GM23338 (cell line): ENCODE measurements around the gene CHD5. TPM values are rescaled to one million over a fixed set of nuclear protein-coding genes. Genes with fewer than 3 reads are reported as not detected.

Experiments
- ATAC-seq: fragments of 200-7000 bp; cut with Tn5 transposase; 3 replicates; pipeline ENCODE4 v1.9.1; 2020
- DNase-seq: peaks from one replicate; pipeline ENCODE4 v3.0.0-alpha.2; 2015; ENCODE audit warnings: low spot score
- H2AFZ ChIP-seq: fragments of 200-600 bp; sonication (generic); 2 replicates; pipeline ENCODE4 v1.8.0; 2016; ENCODE audit warnings: antibody characterized with exemption, mild to moderate bottlenecking, moderate library complexity
- H3F3A ChIP-seq: fragments of 200-600 bp; sonication (generic); replicated peaks from 2 replicates; pipeline ENCODE4 v1.8.0; 2017; ENCODE audit warnings: antibody characterized with exemption, mixed run types, low read depth
- H3K27ac ChIP-seq: fragments of 200-600 bp; sonication (generic); 2 replicates; pipeline ENCODE4 v1.6.1; 2016; ENCODE audit warnings: low read depth
- H3K27me3 ChIP-seq: fragments of 200-600 bp; sonication (generic); 2 replicates; pipeline ENCODE4 v1.8.0; 2016; ENCODE audit warnings: mild to moderate bottlenecking, mixed run types, moderate library complexity; ENCODE audit not compliant: insufficient read depth
- H3K36me3 ChIP-seq: fragments of 200-600 bp; sonication (generic); 2 replicates; pipeline ENCODE4 v1.8.0; 2016; ENCODE audit warnings: mild to moderate bottlenecking; ENCODE audit not compliant: insufficient read depth
- H3K4me1 ChIP-seq: fragments of 200-600 bp; sonication (generic); 2 replicates; pipeline ENCODE4 v1.8.0; 2016; ENCODE audit warnings: mild to moderate bottlenecking, moderate library complexity; ENCODE audit not compliant: insufficient read depth
- H3K4me2 ChIP-seq: fragments of 200-600 bp; sonication (generic); 2 replicates; pipeline ENCODE4 v1.7.1; 2017; ENCODE audit warnings: mixed run types
- H3K4me3 ChIP-seq: fragments of 200-600 bp; sonication (generic); 2 replicates; pipeline ENCODE4 v1.6.1; 2016; ENCODE audit warnings: mixed run types
- H3K79me2 ChIP-seq: fragments of 200-600 bp; sonication (generic); replicated peaks from 2 replicates; pipeline ENCODE4 v1.8.0; 2017; ENCODE audit warnings: mild to moderate bottlenecking; ENCODE audit not compliant: insufficient read depth
- H3K9me2 ChIP-seq: fragments of 200-600 bp; sonication (generic); 2 replicates; pipeline ENCODE4 v1.8.0; 2017; ENCODE audit not compliant: insufficient read depth
- H4K20me1 ChIP-seq: fragments of 200-600 bp; sonication (generic); replicated peaks from 2 replicates; pipeline ENCODE4 v1.8.0; 2017; ENCODE audit warnings: mild to moderate bottlenecking; ENCODE audit not compliant: insufficient read depth
- H3K27ac Mint-ChIP-seq: 2 replicates; pipeline ENCODE4 v1.8.0; 2020; ENCODE audit warnings: inconsistent platforms, mild to moderate bottlenecking, moderate library complexity, mixed read lengths
- H3K27me3 Mint-ChIP-seq: 3 replicates; pipeline ENCODE4 v1.8.0; 2022; ENCODE audit warnings: low read depth, mild to moderate bottlenecking, moderate library complexity, mixed read lengths, inconsistent platforms; ENCODE audit not compliant: insufficient read depth, poor library complexity
- H3K36me3 Mint-ChIP-seq: 3 replicates; pipeline ENCODE4 v1.8.0; 2021; ENCODE audit warnings: low read depth, mild to moderate bottlenecking, inconsistent platforms, moderate library complexity, mixed read lengths
- H3K4me1 Mint-ChIP-seq: 3 replicates; pipeline ENCODE4 v1.8.0; 2020; ENCODE audit warnings: mild to moderate bottlenecking, inconsistent platforms, mixed read lengths
- H3K4me3 Mint-ChIP-seq: 3 replicates; pipeline ENCODE4 v1.8.0; 2021; ENCODE audit warnings: moderate library complexity, mild to moderate bottlenecking, inconsistent platforms, mixed read lengths
- H3K9me3 Mint-ChIP-seq: 3 replicates; pipeline ENCODE4 v1.8.0; 2020; ENCODE audit warnings: moderate library complexity, mild to moderate bottlenecking, inconsistent platforms, mixed read lengths
- CREB1 ChIP-seq: fragments of 250-450 bp; sonication (Bioruptor Pico); IDR thresholded peaks from 2 replicates; pipeline ENCODE4 v1.5.0; 2020; ENCODE audit warnings: low read depth, mild to moderate bottlenecking, moderate library complexity
- CTCF ChIP-seq, 2 experiments: fragments of 200-600 bp in 1 of 2; sonication (generic) in 1 of 2; conservative IDR thresholded peaks; 2 replicates each; pipeline versions ENCODE4 v1.5.1 to v1.6.1; 2016 to 2017; ENCODE audit warnings: antibody characterized with exemption in 2 of 2, low read depth in 2 of 2, mild to moderate bottlenecking in 2 of 2, moderate library complexity in 1 of 2
- EZH2 ChIP-seq: fragments of 200-600 bp; sonication (generic); IDR thresholded peaks from one replicate; pipeline ENCODE4 v1.8.0; 2017; ENCODE audit warnings: antibody characterized with exemption, mild to moderate bottlenecking, low read depth; ENCODE audit not compliant: unreplicated experiment
- EZH2phosphoT487 ChIP-seq: fragments of 200-600 bp; sonication (generic); IDR thresholded peaks from one replicate; pipeline ENCODE4 v1.8.1; 2018; ENCODE audit warnings: antibody characterized with exemption; ENCODE audit not compliant: unreplicated experiment
- JUNB ChIP-seq: IDR thresholded peaks from one replicate; pipeline ENCODE4 v1.6.1; 2016; ENCODE audit warnings: antibody characterized with exemption; ENCODE audit not compliant: unreplicated experiment
- NANOG ChIP-seq: IDR thresholded peaks from 2 replicates; pipeline ENCODE4 v1.6.1; 2016; ENCODE audit warnings: antibody characterized with exemption, borderline replicate concordance
- POLR2AphosphoS5 ChIP-seq: IDR thresholded peaks from 2 replicates; pipeline ENCODE4 v1.6.1; 2016; ENCODE audit warnings: antibody characterized with exemption, low read depth
- REST ChIP-seq: IDR thresholded peaks from one replicate; pipeline ENCODE4 v1.6.1; 2018; ENCODE audit warnings: antibody characterized with exemption; ENCODE audit not compliant: unreplicated experiment
- STAT1 ChIP-seq: IDR thresholded peaks from one replicate; pipeline ENCODE4 v1.6.1; 2016; ENCODE audit warnings: antibody characterized with exemption; ENCODE audit not compliant: unreplicated experiment
- ZNF114 ChIP-seq: fragments of 250-450 bp; sonication (Bioruptor Pico); IDR thresholded peaks from 2 replicates; pipeline ENCODE4 v1.5.0; 2020; ENCODE audit warnings: mild to moderate bottlenecking, moderate library complexity
- polyA plus RNA-seq: library from polyadenylated mRNA; unstranded; fragments of >200 nt; fragmentation: Nextera tagmentation; extraction: Ambion mirVana; gene quantifications from 2 replicates; pipeline ENCODE4 v1.2.1, GENCODE V29; 2016
- total RNA-seq: library from RNA; depleted of rRNA; stranded (reverse); fragments of >200 nt; shearing (Covaris generic); gene quantifications from 2 replicates; pipeline ENCODE4 v1.2.3, GENCODE V29; 2014

CHD5 gene
- total and polyA plus RNA-seq, 2 experiments from 2014 or later = 0.32 to 1.0 TPM

- no peak for TF ChIP-seq EZH2
- no peak for TF ChIP-seq EZH2phosphoT487
- TF ChIP-seq STAT1 = no peak
- TF ChIP-seq CREB1 (CRISPR knock-in tag) = no peak
- no peak for TF ChIP-seq POLR2AphosphoS5
- TF ChIP-seq ZNF114 (CRISPR knock-in tag) = no peak
- no peak for TF ChIP-seq NANOG
- TF ChIP-seq REST = no peak
- no peak for TF ChIP-seq JUNB
Observed at GRCh38 chr1:6211731-6212130, 31.6 kb upstream of the CHD5 start (continued).

GRCh38 chr1:6210591-6211355 lies 30.7 kb upstream of the CHD5 start:
- Histone ChIP-seq H3K27me3 (peaks cover 43% of the 10 kb centered on the region), H3K79me2 (no peaks in the 10 kb centered on the region), H3K27ac (no peak overlapping the region), H3F3A (0 out of 2 replicates have a peak, but pooled peaks cover 5% of the 10 kb centered on the region), H3K4me1 (peaks cover 27% of the 10 kb centered on the region), H3K4me3 (no peak overlapping the region), H2AFZ (no peak overlapping the region), H3K9me2 (no peaks in the 10 kb centered on the region), H4K20me1 (no peaks in the 10 kb centered on the region), H3K36me3 (no peaks in the 10 kb centered on the region), H3K4me2 (no peak overlapping the region)
- Mint-ChIP-seq H3K36me3 (no peaks in the 10 kb centered on the region), H3K9me3 (no peaks in the 10 kb centered on the region; the same call in 2 of the 3 replicates), H3K27me3 (peaks cover 35% of the 10 kb centered on the region), H3K27ac (no peak overlapping the region), H3K4me3 (no peak overlapping the region), H3K4me1 (peaks cover 22% of the 10 kb centered on the region)
- TF ChIP-seq CREB1 (CRISPR knock-in tag) (no peak), POLR2AphosphoS5 (no peak), CTCF (conservative IDR thresholded peaks at IDR 0.05; ENCODE audit: low read depth in 2 of 2) (no peak)
- no peak for ATAC-seq
- no peak for DNase-seq
